ENCODE measurements around the gene PWP2.
"Not testable (repeated sequence)": the region's sequence is repeated elsewhere in the genome, so short reads cannot be mapped to it uniquely, and the experiment has no call there.

- TF ChIP-seq CTCF, POLR2AphosphoS5, POLR2A (IDR thresholded peaks at IDR 0.05): not testable (repeated sequence)
These were observed 50.4 kb downstream of the PWP2 start for GRCh38 chr21:44157439-44158081.
